ENCODE data around the gene UNC93A. TPM values are rescaled to one million over a fixed set of nuclear protein-coding genes. Genes with fewer than 3 reads are reported as not detected.

UNC93A gene
- total RNA-seq, 1 experiment from 2014 or later, result not detected

DNA sequence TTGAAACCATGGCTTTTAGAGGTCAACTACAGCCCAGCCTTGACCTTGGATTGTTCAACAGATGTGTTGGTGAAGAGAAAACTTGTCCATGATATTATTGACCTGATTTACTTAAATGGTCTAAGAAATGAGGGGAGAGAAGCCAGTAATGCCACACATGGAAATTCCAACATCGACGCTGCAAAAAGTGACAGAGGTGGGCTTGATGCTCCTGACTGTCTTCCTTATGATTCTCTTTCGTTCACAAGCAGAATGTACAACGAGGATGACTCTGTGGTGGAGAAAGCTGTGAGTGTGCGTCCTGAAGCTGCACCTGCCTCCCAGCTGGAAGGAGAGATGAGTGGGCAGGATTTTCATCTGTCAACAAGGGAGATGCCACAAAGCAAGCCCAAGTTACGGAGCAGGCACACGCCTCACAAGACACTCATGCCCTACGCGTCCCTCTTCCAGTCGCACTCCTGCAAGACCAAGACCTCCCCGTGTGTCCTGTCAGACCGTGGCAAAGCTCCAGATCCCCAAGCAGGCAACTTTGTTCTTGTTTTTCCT is 50.0 kb downstream of the UNC93A start:
- Mint-ChIP-seq H3K9me3 (ENCODE audit: low read depth, unreplicated experiment) (no peaks in the 10 kb centered on the region), H3K4me1 (ENCODE audit: low read depth, unreplicated experiment) (no peaks in the 10 kb centered on the region), H3K4me3 (ENCODE audit: low read depth, unreplicated experiment) (no peak overlapping the region), H3K27me3 (ENCODE audit: unreplicated experiment) (peaks cover 25% of the 10 kb centered on the region), H3K27ac (ENCODE audit: unreplicated experiment) (no peak overlapping the region), H3K36me3 (ENCODE audit: insufficient read depth, unreplicated experiment) (no peaks in the 10 kb centered on the region)
- DNase-seq, result no peak
- intact Hi-C loops (cut with micrococcal nuclease; ENCODE audit: unreplicated experiment), result no loop called here
- no TSS peak for BruUV-seq (replicated peaks)
- TF ChIP-seq, protein P1, sequence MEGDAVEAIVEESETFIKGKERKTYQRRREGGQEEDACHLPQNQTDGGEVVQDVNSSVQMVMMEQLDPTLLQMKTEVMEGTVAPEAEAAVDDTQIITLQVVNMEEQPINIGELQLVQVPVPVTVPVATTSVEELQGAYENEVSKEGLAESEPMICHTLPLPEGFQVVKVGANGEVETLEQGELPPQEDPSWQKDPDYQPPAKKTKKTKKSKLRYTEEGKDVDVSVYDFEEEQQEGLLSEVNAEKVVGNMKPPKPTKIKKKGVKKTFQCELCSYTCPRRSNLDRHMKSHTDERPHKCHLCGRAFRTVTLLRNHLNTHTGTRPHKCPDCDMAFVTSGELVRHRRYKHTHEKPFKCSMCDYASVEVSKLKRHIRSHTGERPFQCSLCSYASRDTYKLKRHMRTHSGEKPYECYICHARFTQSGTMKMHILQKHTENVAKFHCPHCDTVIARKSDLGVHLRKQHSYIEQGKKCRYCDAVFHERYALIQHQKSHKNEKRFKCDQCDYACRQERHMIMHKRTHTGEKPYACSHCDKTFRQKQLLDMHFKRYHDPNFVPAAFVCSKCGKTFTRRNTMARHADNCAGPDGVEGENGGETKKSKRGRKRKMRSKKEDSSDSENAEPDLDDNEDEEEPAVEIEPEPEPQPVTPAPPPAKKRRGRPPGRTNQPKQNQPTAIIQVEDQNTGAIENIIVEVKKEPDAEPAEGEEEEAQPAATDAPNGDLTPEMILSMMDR (IDR thresholded peaks at IDR 0.05; ENCODE audit: unreplicated experiment), result no peak
- CTCF ChIA-PET, result interaction anchor here (1.7 kb wide), 1 partner anchor 10 kb away, joined by 4 read pairs; no protein-coding TSS in a partner anchor

DNA sequence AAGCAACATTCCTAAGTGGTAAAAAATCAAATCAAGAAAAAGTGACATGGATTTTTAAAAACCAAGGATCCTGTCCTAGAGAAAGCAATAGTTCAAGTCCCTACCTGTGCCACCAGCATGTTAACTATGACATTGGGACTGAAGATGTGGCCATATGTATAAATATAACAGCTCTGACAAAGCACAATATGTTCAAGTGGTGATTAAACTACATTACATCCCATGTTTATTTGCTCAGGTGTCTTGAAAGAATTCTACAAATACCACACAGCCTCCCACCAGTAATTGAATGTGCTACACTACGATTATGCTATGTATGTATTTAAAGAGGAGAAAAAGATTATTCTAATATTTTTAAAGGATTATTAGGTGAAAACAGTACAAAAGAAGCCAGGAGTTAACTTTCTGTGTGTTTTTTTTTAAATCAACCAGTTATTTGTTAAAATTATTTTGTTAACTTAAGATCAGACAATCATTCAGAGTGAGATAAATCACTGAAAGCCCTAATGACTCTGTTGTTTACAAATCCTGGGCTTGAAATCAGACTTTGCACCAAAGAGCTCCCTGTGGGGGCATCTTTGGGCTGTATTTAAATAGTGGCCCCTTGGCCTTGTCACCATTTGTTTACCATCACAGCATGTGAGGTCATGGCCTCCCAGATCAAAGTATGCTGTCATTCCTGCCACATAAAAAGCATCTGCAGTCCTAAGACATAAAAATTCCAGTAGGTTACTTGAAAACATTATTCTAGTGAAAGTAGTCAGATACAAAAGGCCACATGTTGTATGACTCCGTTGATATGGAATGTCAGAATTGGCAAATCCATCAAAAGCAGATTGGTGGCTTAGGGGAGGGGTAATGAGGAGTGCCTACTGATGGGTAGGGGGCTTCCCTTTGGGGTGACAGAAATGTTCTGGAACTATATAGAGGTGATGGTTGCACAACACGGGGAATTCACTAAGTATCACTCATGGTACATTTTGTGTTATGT is 50.8 kb downstream of the UNC93A start:
- no peaks in the 10 kb centered on the region for H3K4me1 Mint-ChIP-seq (ENCODE audit: low read depth, unreplicated experiment)
- intact Hi-C loops (cut with micrococcal nuclease; ENCODE audit: unreplicated experiment), result no loop called here
- H3K9me3 Mint-ChIP-seq (ENCODE audit: low read depth, unreplicated experiment), result no peaks in the 10 kb centered on the region
- BruUV-seq (replicated peaks), result no TSS peak
- no peak for DNase-seq
- H3K27me3 Mint-ChIP-seq (ENCODE audit: unreplicated experiment), result peaks cover 33% of the 10 kb centered on the region
- no peaks in the 10 kb centered on the region for H3K36me3 Mint-ChIP-seq (ENCODE audit: insufficient read depth, unreplicated experiment)
- H3K4me3 Mint-ChIP-seq (ENCODE audit: low read depth, unreplicated experiment), result no peak overlapping the region
- CTCF ChIA-PET, result interaction anchor here (1.7 kb wide), 1 partner anchor 9 kb away, joined by 4 read pairs; no protein-coding TSS in a partner anchor
- TF ChIP-seq, protein P1 (IDR thresholded peaks at IDR 0.05; ENCODE audit: unreplicated experiment), result no peak
- H3K27ac Mint-ChIP-seq (ENCODE audit: unreplicated experiment), result no peak overlapping the region

DNA sequence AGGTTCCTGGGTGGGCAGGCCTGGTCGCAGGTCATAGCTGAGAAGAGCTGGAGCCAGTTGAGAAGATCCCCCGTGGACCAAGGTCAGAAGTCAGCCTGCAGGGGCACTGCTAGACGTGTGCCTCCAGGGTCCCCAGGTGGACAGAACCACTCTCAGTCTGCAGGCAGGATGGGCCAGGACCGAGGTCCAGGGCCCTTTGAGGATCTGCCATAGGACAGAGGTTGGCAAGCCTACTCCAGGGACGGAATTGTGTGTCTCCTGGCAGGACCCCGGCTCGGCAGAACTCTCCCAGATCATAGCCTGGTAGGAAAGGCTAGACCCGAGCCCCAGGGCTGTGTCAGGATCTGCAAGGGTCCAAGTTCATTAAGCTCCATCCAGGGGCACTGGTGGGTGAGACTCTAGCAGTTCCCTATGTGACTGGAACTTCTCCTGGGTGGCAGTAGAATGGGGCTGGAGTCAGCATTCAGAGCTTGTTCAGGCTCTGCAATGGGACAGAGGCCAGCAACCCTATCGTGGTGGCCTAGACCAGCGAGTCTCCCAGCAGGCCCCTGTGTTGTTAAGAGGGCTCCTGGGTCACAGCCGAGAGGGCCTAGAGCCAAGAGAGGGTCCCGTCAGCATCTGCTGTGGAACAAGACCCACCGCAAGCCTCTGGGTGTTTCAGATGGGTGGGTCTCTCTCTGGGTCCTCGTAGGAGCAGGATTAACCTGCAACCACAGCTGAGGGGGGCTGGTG is 51.9 kb downstream of the UNC93A start:
- no peak overlapping the region for H3K27ac Mint-ChIP-seq (ENCODE audit: unreplicated experiment)
- H3K27me3 Mint-ChIP-seq (ENCODE audit: unreplicated experiment), result peaks cover 44% of the 10 kb centered on the region
- H3K9me3 Mint-ChIP-seq (ENCODE audit: low read depth, unreplicated experiment), result no peaks in the 10 kb centered on the region
- intact Hi-C loops (cut with micrococcal nuclease; ENCODE audit: unreplicated experiment), result no loop called here
- H3K36me3 Mint-ChIP-seq (ENCODE audit: insufficient read depth, unreplicated experiment), result no peaks in the 10 kb centered on the region
- CTCF ChIA-PET, result no interaction called here
- H3K4me3 Mint-ChIP-seq (ENCODE audit: low read depth, unreplicated experiment), result no peak overlapping the region
- H3K4me1 Mint-ChIP-seq (ENCODE audit: low read depth, unreplicated experiment), result no peaks in the 10 kb centered on the region
- no TSS peak for BruUV-seq (replicated peaks)
- TF ChIP-seq, protein P1 (IDR thresholded peaks at IDR 0.05; ENCODE audit: unreplicated experiment), result no peak
- DNase-seq, result no peak

DNA sequence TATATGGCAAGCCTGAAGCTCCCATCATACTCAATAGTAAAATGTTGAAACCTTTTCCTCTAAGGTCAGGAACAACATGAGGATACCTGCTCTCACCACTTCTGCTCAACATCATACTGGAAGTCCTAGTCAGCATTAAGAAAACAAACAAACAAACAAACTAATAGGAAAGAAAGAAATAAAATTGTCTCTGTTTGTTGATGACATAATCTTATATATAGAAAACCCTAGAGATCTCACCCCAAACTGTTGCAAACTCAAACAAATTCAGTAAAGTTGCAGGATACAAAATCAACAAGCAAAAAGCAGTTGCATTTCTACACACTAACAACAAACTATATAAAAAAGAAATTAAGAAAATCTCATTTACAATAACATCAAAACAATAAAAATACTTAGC is 54.2 kb downstream of the UNC93A start:
- CTCF ChIA-PET, result interaction anchor here (0.6 kb wide), 1 partner anchor 1463 kb away, joined by 3 read pairs; no protein-coding TSS in a partner anchor
- BruUV-seq (replicated peaks), result no TSS peak
- Mint-ChIP-seq H3K4me3 (ENCODE audit: low read depth, unreplicated experiment) (no peak overlapping the region), H3K36me3 (ENCODE audit: insufficient read depth, unreplicated experiment) (peaks cover 4% of the 10 kb centered on the region), H3K27me3 (ENCODE audit: unreplicated experiment) (peaks cover 59% of the 10 kb centered on the region), H3K9me3 (ENCODE audit: low read depth, unreplicated experiment) (no peaks in the 10 kb centered on the region), H3K27ac (ENCODE audit: unreplicated experiment) (no peak overlapping the region), H3K4me1 (ENCODE audit: low read depth, unreplicated experiment) (peaks cover 5% of the 10 kb centered on the region)
- intact Hi-C loops (cut with micrococcal nuclease; ENCODE audit: unreplicated experiment), result no loop called here
- no peak for DNase-seq
- TF ChIP-seq, protein P1 (IDR thresholded peaks at IDR 0.05; ENCODE audit: unreplicated experiment), result no peak

Measured in Calu3 (cell line).